ENCODE data around the gene SNAP23. TPM values are rescaled to one million over a fixed set of nuclear protein-coding genes. Genes with fewer than 3 reads are reported as not detected.

Gene SNAP23
- total and polyA plus RNA-seq, 2 of the 8 experiments (the other 6 are each of a cell fraction or from before 2014, with no cell fraction given) = 58.0 to 72.8 TPM

- DNase-seq (ENCODE audit: low read depth in 1 of 2, low spot score in 2 of 2) = no peak
- H2BK12ac ChIP-seq (ENCODE audit: low read depth, low read length) = no peak overlapping the region
- no peak overlapping the region for H3K9ac ChIP-seq (replicated peaks in 1 of 4; ENCODE audit: extremely low read depth in 1 of 4, low read depth in 3 of 4, low read length in 3 of 4)
- H3K14ac ChIP-seq (ENCODE audit: insufficient read length) = no peak overlapping the region
- TF ChIP-seq CBX5 (IDR thresholded peaks at IDR 0.05; ENCODE audit: low read depth, low read length) (no peak), TEAD4 (IDR thresholded peaks at IDR 0.05; ENCODE audit: low read depth, low read length) (no peak)
- H4K8ac ChIP-seq (ENCODE audit: extremely low read depth, insufficient read depth, low read length) = no peak overlapping the region
- no peak overlapping the region for H3K18ac ChIP-seq (ENCODE audit: extremely low read depth, low read length)
- H2BK15ac ChIP-seq (ENCODE audit: low read length) = no peak overlapping the region
- H4K5ac ChIP-seq (ENCODE audit: insufficient read length, low read depth, low read length) = no peak overlapping the region
- H4K20me1 ChIP-seq (replicated peaks in 1 of 2; ENCODE audit: control insufficient read depth in 1 of 2, insufficient read depth in 2 of 2, low read length in 2 of 2) = no peaks in the 10 kb centered on the region
- POLR2A ChIA-PET (ENCODE audit: partially characterized antibody) = interaction anchor here (0.7 to 1.5 kb wide), 3 partner anchors 16 to 242 kb away, joined by 3 to 5 read pairs (median 4); no protein-coding TSS in a partner anchor
- no peak overlapping the region for H3K23ac ChIP-seq (ENCODE audit: insufficient read length)
- H3K23me2 ChIP-seq (ENCODE audit: low read depth, low read length) = peaks cover 14% of the 10 kb centered on the region; the same call in 1 of the 2 replicates
- H4K91ac ChIP-seq (replicated peaks; ENCODE audit: insufficient read length, low read length) = no peak overlapping the region
- H3K4me2 ChIP-seq (ENCODE audit: insufficient read depth in 1 of 2, low read depth in 2 of 2, low read length in 2 of 2) = no peak overlapping the region
- no peak overlapping the region for H3K4ac ChIP-seq (replicated peaks; ENCODE audit: insufficient read length, low read depth, low read length)
- no peak overlapping the region for H2BK20ac ChIP-seq (ENCODE audit: low read length)
- 91% methylated on average over 1 of the region's 1 CpG; no CpG with 5 or more reads in 1 of the 2 experiments for WGBS, 2 experiments (ENCODE audit: extremely low coverage in 1 of 2, insufficient coverage in 1 of 2, insufficient read length in 1 of 2, insufficient replicate concordance in 2 of 2, low coverage in 1 of 2, low lambda C conversion rate in 2 of 2, missing lambda C conversion rate in 1 of 2)
- H3K4me1 ChIP-seq (replicated peaks in 1 of 4; ENCODE audit: control insufficient read depth in 3 of 4, insufficient read depth in 4 of 4, low read length in 3 of 4) = peaks cover 0 to 4% (median 1%) of the 10 kb centered on the region in 4 experiments; a peak in 5 of 7 replicates
- no peak for FAIRE-seq
- no peak overlapping the region for H3K4me3 ChIP-seq (ENCODE audit: extremely low read depth in 1 of 4, insufficient read depth in 2 of 4, low read depth in 3 of 4, low read length in 4 of 4)
- CTCF ChIA-PET (ENCODE audit: partially characterized antibody) = interaction anchor here (0.7 to 2.1 kb wide), 4 partner anchors 11 to 947 kb away, joined by 3 to 14 read pairs (median 4); no protein-coding TSS in a partner anchor
- peaks cover 1 to 11% (median 10%) of the 10 kb centered on the region in 4 experiments for H3K27me3 ChIP-seq (replicated peaks in 1 of 4; ENCODE audit: control insufficient read depth in 3 of 4, extremely low read depth in 1 of 4, insufficient read depth in 3 of 4, low read length in 3 of 4)
- H2AFZ ChIP-seq (ENCODE audit: low read length) = no peak overlapping the region
- H2AK5ac ChIP-seq (ENCODE audit: low read depth, low read length) = 0 out of 2 replicates have a peak overlapping the region, but pooled peaks have one; percentile 28
- H3K79me2 ChIP-seq (ENCODE audit: control insufficient read depth in 1 of 2, insufficient read depth in 2 of 2, low read length in 2 of 2) = no peaks in the 10 kb centered on the region
- H3K9me3 ChIP-seq (ENCODE audit: insufficient read depth in 2 of 2, low read depth in 1 of 2, low read length in 1 of 2) = no peaks in the 10 kb centered on the region
- H3K79me1 ChIP-seq (ENCODE audit: low read depth, low read length) = 0 out of 2 replicates have a peak, but pooled peaks cover 4% of the 10 kb centered on the region
- no peaks in the 10 kb centered on the region for H3K36me3 ChIP-seq (ENCODE audit: control insufficient read depth in 2 of 4, insufficient read depth in 4 of 4, low read length in 3 of 4)
- no peak overlapping the region for H2BK120ac ChIP-seq (replicated peaks; ENCODE audit: low read depth, low read length)
- no peak overlapping the region for H3K56ac ChIP-seq (replicated peaks; ENCODE audit: insufficient read length, low read depth, low read length)
- H2BK5ac ChIP-seq (ENCODE audit: low read depth, low read length) = no peak overlapping the region
- H3K27ac ChIP-seq (ENCODE audit: low read depth, low read length) = no peak overlapping the region
Observed at GRCh38 chr15:42577514-42578031, 82.1 kb downstream of the SNAP23 start.

All from H1 (cell line).